ENCODE measurements around the gene ZFYVE27. TPM values are rescaled to one million over a fixed set of nuclear protein-coding genes. Genes with fewer than 3 reads are reported as not detected.

Gene ZFYVE27
- total and polyA plus RNA-seq, 10 of the 15 experiments (the other 5 are each of a cell fraction or from before 2014, with no cell fraction given), result 1.1 to 28.9 (median 21.4) TPM

DNA sequence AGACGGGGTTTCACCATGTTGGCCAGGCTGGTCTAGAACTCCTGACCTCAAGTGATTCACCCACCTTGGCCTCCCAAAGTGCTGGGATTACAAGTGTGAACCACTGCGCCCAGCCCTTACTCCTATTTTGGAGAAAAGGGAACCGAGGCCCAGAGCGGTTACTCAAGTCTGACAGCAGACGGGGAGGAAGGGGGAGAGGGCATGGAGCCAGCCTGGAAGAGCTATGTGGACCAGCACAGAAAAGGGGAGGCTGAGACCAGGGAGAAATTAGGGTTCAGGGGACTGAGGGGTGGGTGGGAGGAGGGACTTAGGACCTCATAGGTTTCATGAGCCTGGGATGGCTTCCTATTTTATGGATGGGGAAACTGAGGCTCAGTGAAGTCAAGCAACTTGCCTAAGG is 33.3 kb downstream of the ZFYVE27 start:
- no peaks in the 10 kb centered on the region for H3K9me3 ChIP-seq (replicated peaks; ENCODE audit: control insufficient read depth, insufficient read depth, low read length)
- in situ Hi-C loops (cut with MboI) (no loop called here), intact Hi-C loops (cut with micrococcal nuclease; ENCODE audit: unreplicated experiment) (no loop called here)
- BruUV-seq (replicated peaks), result no TSS peak
- H4K20me1 ChIP-seq (ENCODE audit: control insufficient read depth, insufficient read depth), result no peaks in the 10 kb centered on the region; the same call in 1 of the 2 replicates
- H3K27me3 ChIP-seq (replicated peaks in 1 of 2; ENCODE audit: control insufficient read depth in 2 of 2, insufficient read depth in 2 of 2, low read length in 1 of 2), result peaks cover 7 to 9% of the 10 kb centered on the region in 2 experiments; a peak in 3 of 4 replicates
- no peaks in the 10 kb centered on the region; a peak in 1 of 4 replicates for H3K36me3 ChIP-seq (ENCODE audit: control insufficient read depth in 2 of 2, insufficient read depth in 2 of 2, low read length in 1 of 2)
- DNase-seq (ENCODE audit: low read depth, low spot score), result no peak
- H3K4me3 ChIP-seq, result no peak overlapping the region
- no peak for ATAC-seq
- H3K79me2 ChIP-seq (ENCODE audit: control insufficient read depth, insufficient read depth, low read length), result no peaks in the 10 kb centered on the region
- CTCF ChIA-PET, result no interaction called here
- WGBS (ENCODE audit: insufficient coverage, insufficient replicate concordance, low lambda C conversion rate, missing lambda C conversion rate), result 46% methylated on average over 5 of the region's 5 CpGs
- no peak for FAIRE-seq
- H2AFZ ChIP-seq (ENCODE audit: control insufficient read depth, low read depth, low read length), result no peak overlapping the region
- TF ChIP-seq SIN3A (IDR thresholded peaks at IDR 0.05; ENCODE audit: low read depth, low read length), result no peak
- TF ChIP-seq IRF4 (IDR thresholded peaks at IDR 0.05; ENCODE audit: low read depth, low read length), result no peak
- no peak for TF ChIP-seq CREM (IDR thresholded peaks at IDR 0.05; ENCODE audit: low read depth)
- TF ChIP-seq IRF5 (IDR thresholded peaks at IDR 0.05; ENCODE audit: borderline replicate concordance), result no peak
- TF ChIP-seq CBX5 (IDR thresholded peaks at IDR 0.05; ENCODE audit: low read depth), result no peak
- no peak for TF ChIP-seq USF2 (IDR thresholded peaks at IDR 0.05; ENCODE audit: borderline replicate concordance, low read depth, low read length)
- TF ChIP-seq CREB1 (IDR thresholded peaks at IDR 0.05; ENCODE audit: low read depth), result no peak
- TF ChIP-seq ZNF622 (IDR thresholded peaks at IDR 0.05), result no peak
- TF ChIP-seq TARDBP (IDR thresholded peaks at IDR 0.05; ENCODE audit: borderline replicate concordance), result no peak
- H3K4me2 ChIP-seq (ENCODE audit: control insufficient read depth, insufficient read depth), result no peak overlapping the region
- RAD21 ChIA-PET (ENCODE audit: unreplicated experiment), result no interaction called here
- POLR2A ChIA-PET, result no interaction called here
- SMC1A ChIA-PET (ENCODE audit: uncharacterized antibody, unreplicated experiment), result no interaction called here
- H3K27ac ChIP-seq (ENCODE audit: control insufficient read depth, insufficient read depth), result no peak overlapping the region
- no peak overlapping the region for H3K9ac ChIP-seq (ENCODE audit: control insufficient read depth, insufficient read depth, low read length)
- no peaks in the 10 kb centered on the region for H3K4me1 ChIP-seq (ENCODE audit: control insufficient read depth, insufficient read depth, low read length)
